ENCODE results near the gene RPF1.

GRCh38 chr1:84493747-84494146, 14.7 kb downstream of the RPF1 start:
- TF ChIP-seq CTCF (conservative IDR thresholded peaks at IDR 0.05 in 1 of 2, IDR thresholded peaks at IDR 0.05 in 1 of 2; ENCODE audit: extremely low read depth in 1 of 2, insufficient read depth in 1 of 2, low read depth in 1 of 2, low read length in 2 of 2) (no peak), EZH2 (IDR thresholded peaks at IDR 0.05; ENCODE audit: borderline replicate concordance, low read length) (no peak)
